Effector memory CD8-positive, alpha-beta T cell (primary cell): ENCODE results near the gene RTN4.
"Not testable (repeated sequence)": the region's sequence is repeated elsewhere in the genome, so short reads cannot be mapped to it uniquely, and the experiment has no call there.

Source experiments
- ATAC-seq: fragments of 150-1000 bp; cut with Tn5 transposase; replicated peaks from 2 replicates; pipeline ENCODE4 v1.10.0; 2021; ENCODE audit warnings: mild to moderate bottlenecking, moderate library complexity
- DNase-seq, 3 experiments: peaks; one replicate each; pipeline ENCODE4 v3.0.0; 2021
- H3K27ac Mint-ChIP-seq, 2 donors: one replicate each; pipeline ENCODE4 v1.8.0; 2022; ENCODE audit warnings: mild to moderate bottlenecking in 2 of 2, mixed read lengths in 2 of 2, moderate library complexity in 2 of 2
- H3K27me3 Mint-ChIP-seq, 2 donors: one replicate each; pipeline ENCODE4 v1.8.0; 2022; ENCODE audit warnings: mixed read lengths in 2 of 2
- H3K36me3 Mint-ChIP-seq: one replicate; pipeline ENCODE4 v1.8.0; 2022; ENCODE audit warnings: mild to moderate bottlenecking, moderate library complexity, mixed read lengths; ENCODE audit not compliant: insufficient read depth
- H3K4me1 Mint-ChIP-seq, 2 donors: one replicate each; pipeline ENCODE4 v1.8.0; 2022; ENCODE audit warnings: low read depth in 2 of 2, mixed read lengths in 2 of 2
- H3K4me3 Mint-ChIP-seq, 2 donors: one replicate each; pipeline ENCODE4 v1.8.0; 2022; ENCODE audit warnings: mild to moderate bottlenecking in 2 of 2, mixed read lengths in 2 of 2, moderate library complexity in 2 of 2
- H3K9me3 Mint-ChIP-seq, 2 donors: one replicate each; pipeline ENCODE4 v1.8.0; 2022; ENCODE audit warnings: mixed read lengths in 2 of 2

Gene RTN4

GRCh38 chr2:55003706-55004639, 46.3 kb downstream of the RTN4 start:
- H3K4me3 Mint-ChIP-seq: no peak overlapping the region
- peaks cover 3% of the 10 kb centered on the region for H3K36me3 Mint-ChIP-seq
- H3K27me3 Mint-ChIP-seq: no peaks in the 10 kb centered on the region
- DNase-seq (no peak), ATAC-seq (no peak)
- H3K27ac Mint-ChIP-seq: no peak overlapping the region
- peaks cover 38 to 71% of the 10 kb centered on the region in 2 donors for H3K4me1 Mint-ChIP-seq
- H3K9me3 Mint-ChIP-seq: no peaks in the 10 kb centered on the region

DNA sequence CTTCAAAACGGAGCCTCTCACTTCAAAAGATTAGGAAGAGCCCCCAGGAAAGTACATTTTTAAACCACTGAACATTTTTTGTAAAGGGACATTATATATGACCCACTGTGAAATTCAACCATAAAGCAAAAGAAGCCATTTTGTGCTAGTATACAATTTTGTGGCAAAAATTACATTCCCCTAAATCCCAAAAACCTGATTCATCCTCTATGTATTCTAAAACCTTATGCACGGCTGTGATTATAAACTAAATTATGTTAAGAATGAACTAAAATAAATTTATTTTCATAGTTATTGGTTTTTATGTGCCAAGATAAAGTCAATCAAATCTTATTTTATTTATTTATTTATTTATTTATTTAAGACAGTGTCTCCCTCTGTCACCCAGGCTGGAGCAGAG, 48.5 kb downstream of the RTN4 start:
- Mint-ChIP-seq H3K9me3 (no peaks in the 10 kb centered on the region), H3K4me3 (no peak overlapping the region), H3K27ac (no peak overlapping the region), H3K36me3 (peaks cover 3% of the 10 kb centered on the region), H3K4me1 (peaks cover 38 to 79% of the 10 kb centered on the region in 2 donors), H3K27me3 (no peaks in the 10 kb centered on the region)
- no peak for ATAC-seq
- no peak for DNase-seq

- Mint-ChIP-seq H3K36me3 (peaks cover 3% of the 10 kb centered on the region), H3K27ac (no peak overlapping the region), H3K4me1 (peaks cover 37 to 82% of the 10 kb centered on the region in 2 donors), H3K9me3 (no peaks in the 10 kb centered on the region), H3K27me3 (no peaks in the 10 kb centered on the region), H3K4me3 (no peak overlapping the region)
- no peak for ATAC-seq
- DNase-seq: no peak
Observed at GRCh38 chr2:55000341-55000740, 49.9 kb downstream of the RTN4 start.

- H3K9me3 Mint-ChIP-seq: no peaks in the 10 kb centered on the region
- DNase-seq: no peak
- peaks cover 40 to 80% of the 10 kb centered on the region in 2 donors for H3K4me1 Mint-ChIP-seq
- no peak overlapping the region for H3K27ac Mint-ChIP-seq
- H3K4me3 Mint-ChIP-seq: no peak overlapping the region
- no peak for ATAC-seq
- no peaks in the 10 kb centered on the region for H3K36me3 Mint-ChIP-seq
- H3K27me3 Mint-ChIP-seq: no peaks in the 10 kb centered on the region
Observed at GRCh38 chr2:54999182-54999581, 51.1 kb downstream of the RTN4 start.

DNA sequence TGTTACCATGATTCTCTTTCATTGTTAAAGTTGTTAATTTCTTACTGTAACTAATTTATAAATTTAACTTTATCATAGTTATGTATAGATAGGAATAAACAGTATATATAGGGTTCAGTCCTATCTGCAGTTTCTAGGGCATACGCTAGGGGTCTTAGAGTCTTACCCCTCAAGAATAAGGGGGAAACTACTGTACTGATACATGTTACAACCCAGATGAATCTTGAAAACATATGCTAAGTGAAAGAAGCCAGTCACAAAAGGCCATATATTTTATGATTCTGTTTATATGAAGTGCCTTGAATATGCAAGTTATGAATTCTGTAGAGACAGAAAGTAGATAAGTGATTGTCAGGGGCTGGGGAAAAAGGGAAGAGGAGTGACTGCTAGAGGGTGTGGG, 52.4 kb downstream of the RTN4 start:
- no peaks in the 10 kb centered on the region for H3K36me3 Mint-ChIP-seq
- no peaks in the 10 kb centered on the region for H3K27me3 Mint-ChIP-seq
- H3K9me3 Mint-ChIP-seq: no peaks in the 10 kb centered on the region
- no peak overlapping the region for H3K27ac Mint-ChIP-seq
- peaks cover 45 to 80% of the 10 kb centered on the region in 2 donors for H3K4me1 Mint-ChIP-seq
- H3K4me3 Mint-ChIP-seq: no peak overlapping the region
- DNase-seq: no peak
- ATAC-seq: no peak

DNA sequence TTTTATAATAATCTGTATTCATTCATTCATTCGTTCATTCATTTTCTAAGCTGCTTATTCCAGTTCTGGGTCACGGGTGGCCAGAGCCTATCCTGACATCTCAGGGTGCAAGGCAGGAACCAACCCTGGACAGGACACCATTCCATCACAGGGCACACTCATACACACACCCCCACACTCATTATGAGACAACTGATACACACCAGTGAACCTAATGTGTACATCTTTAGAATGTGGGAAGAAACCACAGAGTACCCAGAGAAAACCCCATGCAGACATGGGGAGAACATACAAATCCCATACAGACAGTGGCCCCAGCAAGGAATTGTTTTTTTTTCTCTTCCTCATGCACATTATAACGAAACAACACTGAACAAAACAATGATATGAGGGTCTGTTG, 54.7 kb downstream of the RTN4 start:
- Mint-ChIP-seq H3K4me3 (no peak overlapping the region), H3K9me3 (no peaks in the 10 kb centered on the region), H3K36me3 (no peaks in the 10 kb centered on the region), H3K4me1 (peaks cover 40 to 83% of the 10 kb centered on the region in 2 donors), H3K27me3 (no peaks in the 10 kb centered on the region), H3K27ac (no peak overlapping the region)
- DNase-seq: no peak
- no peak for ATAC-seq

GRCh38 chr2:54990694-54991093, 59.6 kb downstream of the RTN4 start:
- not testable (repeated sequence) for H3K27ac Mint-ChIP-seq

DNA sequence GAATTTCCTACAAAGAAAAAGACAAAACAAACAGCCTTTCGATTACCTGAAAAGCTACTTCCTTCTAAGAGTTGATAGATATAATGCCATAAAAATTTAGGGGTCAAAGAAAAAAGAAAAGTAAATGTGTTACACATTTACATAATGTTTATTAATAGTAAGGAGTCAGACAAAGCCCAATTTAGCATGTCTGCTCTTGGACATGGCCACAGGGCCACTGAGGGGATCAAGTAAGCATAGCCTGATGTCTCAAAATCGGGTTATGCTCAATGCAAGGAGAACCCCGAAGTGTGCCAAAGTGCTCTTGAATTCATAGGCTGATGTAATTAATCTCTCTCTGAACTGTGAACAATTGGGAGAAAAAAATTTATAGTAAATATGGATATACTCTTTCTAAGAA, 61.6 kb downstream of the RTN4 start:
- H3K4me3 Mint-ChIP-seq: no peak overlapping the region
- H3K4me1 Mint-ChIP-seq: peaks cover 16 to 73% of the 10 kb centered on the region in 2 donors

More at GRCh38 chr2:54990694-54991093, 59.6 kb downstream of the RTN4 start:
- H3K4me3 Mint-ChIP-seq, H3K9me3 Mint-ChIP-seq, ATAC-seq, H3K27me3 Mint-ChIP-seq, DNase-seq: not testable (repeated sequence)
- H3K36me3 Mint-ChIP-seq: peaks cover 15% of the 10 kb centered on the region
- H3K4me1 Mint-ChIP-seq: peaks cover 22 to 74% of the 10 kb centered on the region in 2 donors

GRCh38 chr2:54986264-54986663, 64.0 kb downstream of the RTN4 start:
- Mint-ChIP-seq H3K27me3 (no peaks in the 10 kb centered on the region), H3K36me3 (peaks cover 31% of the 10 kb centered on the region), H3K9me3 (no peaks in the 10 kb centered on the region), H3K27ac (peak overlapping the region in 1 of 2 donors; percentile 42), H3K4me1 (peaks cover 11 to 62% of the 10 kb centered on the region in 2 donors), H3K4me3 (peak overlapping the region in 1 of 2 donors; percentile 3)
- DNase-seq (no peak), ATAC-seq (no peak)

More for the DNA sequence above, 61.6 kb downstream of the RTN4 start:
- DNase-seq: no peak
- ATAC-seq: no peak
- no peaks in the 10 kb centered on the region for H3K27me3 Mint-ChIP-seq
- H3K9me3 Mint-ChIP-seq: no peaks in the 10 kb centered on the region
- peaks cover 22% of the 10 kb centered on the region for H3K36me3 Mint-ChIP-seq
- H3K27ac Mint-ChIP-seq: no peak overlapping the region

DNA sequence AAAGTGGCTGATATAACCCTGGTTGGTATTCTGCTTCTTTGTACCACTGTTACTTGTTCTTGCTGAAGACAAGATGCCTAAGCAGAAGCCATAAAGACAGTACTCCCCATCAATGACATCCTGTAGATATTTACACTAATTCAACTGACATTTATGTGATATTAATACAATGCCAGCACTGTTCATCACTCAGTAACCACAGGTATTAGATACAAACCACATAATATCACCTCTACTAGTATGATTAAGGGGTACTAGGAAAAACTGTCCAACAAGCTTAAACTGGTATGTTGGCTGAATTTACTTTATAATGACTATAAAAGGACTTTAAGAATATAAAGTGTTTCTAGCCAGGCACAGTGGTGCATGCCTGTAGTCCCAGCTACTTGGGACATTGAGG, 65.8 kb downstream of the RTN4 start:
- peaks cover 29% of the 10 kb centered on the region for H3K36me3 Mint-ChIP-seq
- H3K4me1 Mint-ChIP-seq: peaks cover 14 to 64% of the 10 kb centered on the region in 2 donors
- DNase-seq (no peak), ATAC-seq (peak; percentile 26)
- no peaks in the 10 kb centered on the region for H3K27me3 Mint-ChIP-seq
- H3K4me3 Mint-ChIP-seq: no peak overlapping the region
- no peaks in the 10 kb centered on the region for H3K9me3 Mint-ChIP-seq
- peak overlapping the region in 1 of 2 donors; percentile 46 for H3K27ac Mint-ChIP-seq

GRCh38 chr2:54983345-54984220, 66.7 kb downstream of the RTN4 start:
- H3K9me3 Mint-ChIP-seq: no peaks in the 10 kb centered on the region
- H3K4me3 Mint-ChIP-seq: no peak overlapping the region
- peaks cover 14 to 55% of the 10 kb centered on the region in 2 donors for H3K4me1 Mint-ChIP-seq
- ATAC-seq (no peak), DNase-seq (no peak)
- peak overlapping the region in 1 of 2 donors; percentile 46 for H3K27ac Mint-ChIP-seq
- H3K27me3 Mint-ChIP-seq: no peaks in the 10 kb centered on the region
- peaks cover 26% of the 10 kb centered on the region for H3K36me3 Mint-ChIP-seq

DNA sequence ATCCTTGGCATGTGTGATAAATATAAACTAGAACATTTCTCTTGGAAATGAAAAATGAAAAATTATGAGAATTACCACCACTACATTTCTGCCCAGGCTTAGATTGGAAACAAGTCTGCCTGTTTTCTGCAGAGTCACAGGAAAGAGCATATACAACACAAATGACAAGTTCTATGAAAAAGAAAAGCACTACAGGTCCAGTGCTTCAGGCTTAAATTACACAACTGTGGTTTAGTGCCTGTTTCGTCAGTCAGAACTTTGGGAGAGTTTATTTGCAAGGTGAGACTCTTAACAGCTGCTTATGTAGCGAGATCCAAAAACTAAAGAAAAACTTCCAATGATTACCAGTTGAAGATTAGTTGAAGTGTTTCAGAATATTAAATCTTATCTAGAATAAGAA, 68.9 kb downstream of the RTN4 start:
- Mint-ChIP-seq H3K27ac (no peak overlapping the region), H3K27me3 (no peaks in the 10 kb centered on the region), H3K4me3 (no peak overlapping the region), H3K4me1 (peaks cover 25 to 53% of the 10 kb centered on the region in 2 donors), H3K36me3 (peaks cover 29% of the 10 kb centered on the region), H3K9me3 (no peaks in the 10 kb centered on the region)
- DNase-seq (no peak), ATAC-seq (no peak)

DNA sequence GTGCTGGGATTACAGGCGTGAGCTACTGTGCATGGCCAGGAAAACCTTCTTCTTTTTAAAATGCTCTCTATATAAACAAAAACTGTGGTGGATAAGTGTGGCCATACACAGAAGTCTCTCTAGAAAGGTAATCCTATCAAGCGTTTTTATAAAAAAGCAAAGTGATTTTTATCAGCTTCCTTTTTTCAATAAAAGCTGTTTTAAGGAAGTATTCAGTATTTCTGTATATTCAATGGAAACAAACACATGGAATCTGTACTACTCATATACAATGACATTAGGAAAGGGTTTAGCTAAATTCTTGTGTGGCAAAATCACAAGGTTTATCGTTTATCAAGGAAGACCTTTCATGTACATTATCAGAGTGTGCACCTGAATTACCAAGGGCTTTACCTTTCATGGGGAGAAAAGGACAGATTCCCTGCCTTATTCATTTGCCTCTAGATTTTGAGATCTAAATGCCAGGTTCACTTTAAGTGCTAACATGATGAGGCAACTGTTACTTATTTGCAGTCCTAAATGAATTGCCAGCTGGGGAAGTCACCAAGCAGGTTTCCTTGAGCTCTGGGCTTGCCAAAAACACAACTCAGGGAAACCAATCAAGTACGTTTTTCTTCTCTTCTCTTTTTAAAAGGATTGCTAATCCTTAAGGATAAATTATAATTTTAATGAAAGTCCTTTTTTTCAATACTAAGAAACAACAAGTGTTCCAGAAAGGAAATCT, 70.8 kb downstream of the RTN4 start:
- Mint-ChIP-seq H3K27ac (peak overlapping the region; percentile 47 to 51), H3K4me3 (no peak overlapping the region)

More for the DNA sequence above, 70.8 kb downstream of the RTN4 start:
- no peaks in the 10 kb centered on the region for H3K9me3 Mint-ChIP-seq
- H3K4me1 Mint-ChIP-seq: peaks cover 32 to 58% of the 10 kb centered on the region in 2 donors
- peaks cover 16% of the 10 kb centered on the region for H3K36me3 Mint-ChIP-seq
- DNase-seq: no peak
- no peak for ATAC-seq
- H3K27me3 Mint-ChIP-seq: no peaks in the 10 kb centered on the region
